Vagina (tissue), 2 donors: ENCODE results near the gene CPLANE2. TPM values are rescaled to one million over a fixed set of nuclear protein-coding genes. Genes with fewer than 3 reads are reported as not detected.

Experiments
- DNase-seq, 2 donors: peaks; one replicate each; pipeline ENCODE4 v3.0.0-alpha.2; 2017; ENCODE audit errors: extremely low spot score in 2 of 2
- H3K27ac ChIP-seq: fragments of 200-600 bp; sonication (generic); one replicate; pipeline ENCODE4 v1.5.1; 2019
- H3K27me3 ChIP-seq: fragments of 200-600 bp; sonication (generic); one replicate; pipeline ENCODE4 v1.5.1; 2019
- H3K36me3 ChIP-seq, 2 donors: fragments of 200-600 bp; sonication (generic); one replicate each; pipeline ENCODE4 v1.5.1; 2017 to 2019
- H3K4me1 ChIP-seq: fragments of 200-600 bp; sonication (generic); one replicate; pipeline ENCODE4 v1.5.1; 2019
- H3K4me3 ChIP-seq, 2 donors: fragments of 200-600 bp; sonication (generic); 1 replicate in 1 of 2; 2 replicates in 1 of 2; pipeline ENCODE4 v1.5.1; 2016 to 2019
- H3K9me3 ChIP-seq: fragments of 200-600 bp; sonication (generic); one replicate; pipeline ENCODE4 v1.5.1; 2019
- CTCF ChIP-seq, 3 experiments: fragments of 450-650 bp in 2 of 3; fragments of 200-600 bp in 1 of 3; sonication (generic) in 1 of 3; IDR thresholded peaks; one replicate each; pipeline ENCODE4 v1.5.1; 2017 to 2019; ENCODE audit warnings: antibody characterized with exemption in 3 of 3, mild to moderate bottlenecking in 2 of 3, moderate library complexity in 2 of 3
- POLR2A ChIP-seq, 2 donors: fragments of 450-650 bp; IDR thresholded peaks; one replicate each; pipeline ENCODE4 v1.6.1; 2017; ENCODE audit warnings: antibody characterized with exemption in 2 of 2, mild to moderate bottlenecking in 2 of 2, moderate library complexity in 2 of 2
- POLR2AphosphoS5 ChIP-seq, 2 donors: sonication (generic); formaldehyde crosslinking; IDR thresholded peaks; one replicate each; pipeline ENCODE4 v1.9.0; 2017; ENCODE audit warnings: antibody characterized with exemption in 2 of 2, mild to moderate bottlenecking in 2 of 2, low read depth in 1 of 2; ENCODE audit not compliant: insufficient read depth in 1 of 2
- intact Hi-C: fragments of 100-400 bp; cut with DNase I; formaldehyde crosslinking; loops from one replicate; pipeline ENCODE4 v1.15.1; 2023
- total RNA-seq: library from RNA; depleted of rRNA; stranded (reverse); fragments of >200 nt; gene quantifications from one replicate; pipeline ENCODE4 v1.2.3, GENCODE V29; 2016

Gene CPLANE2
- total RNA-seq, 1 donor from 2014 or later, result 1.2 TPM

DNA sequence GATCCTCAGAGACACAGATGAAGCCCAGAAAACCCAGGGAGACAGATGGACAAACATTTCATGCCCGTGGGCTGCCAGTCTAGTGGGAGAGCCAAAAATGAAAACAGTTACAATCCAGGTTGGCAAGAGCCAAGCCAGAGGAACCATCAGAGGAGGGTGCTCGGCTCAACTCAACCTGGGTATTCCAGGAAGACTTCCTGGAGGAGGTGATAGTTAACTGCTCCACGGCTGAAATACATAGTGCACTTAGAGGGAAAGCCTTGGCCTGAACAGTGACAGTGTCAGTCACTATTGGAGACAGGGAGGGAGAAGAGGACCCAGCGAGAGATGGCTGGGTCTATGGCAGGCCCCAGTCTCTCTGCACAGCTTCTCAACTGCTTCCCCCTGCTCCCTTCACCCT lies 26.4 kb downstream of the CPLANE2 start:
- TF ChIP-seq CTCF (IDR thresholded peaks at IDR 0.05) (no peak), POLR2AphosphoS5 (IDR thresholded peaks at IDR 0.05; ENCODE audit: insufficient read depth in 1 of 2, low read depth in 1 of 2) (no peak), POLR2A (IDR thresholded peaks at IDR 0.05) (no peak)
- no peaks in the 10 kb centered on the region for H3K36me3 ChIP-seq
- no peaks in the 10 kb centered on the region for H3K9me3 ChIP-seq
- no peak overlapping the region for H3K27ac ChIP-seq
- no peak for DNase-seq
- intact Hi-C loops, result no loop called here
- H3K4me1 ChIP-seq, result peaks cover 58% of the 10 kb centered on the region
- no peaks in the 10 kb centered on the region for H3K27me3 ChIP-seq
- no peak overlapping the region for H3K4me3 ChIP-seq

- H3K4me1 ChIP-seq, result peaks cover 59% of the 10 kb centered on the region
These were observed 27.1 kb downstream of the CPLANE2 start for GRCh38 chr1:16209847-16210407.

GRCh38 chr1:16209132-16209846 lies 27.7 kb downstream of the CPLANE2 start:
- H3K27me3 ChIP-seq, result no peaks in the 10 kb centered on the region
- no peak overlapping the region for H3K4me3 ChIP-seq
- TF ChIP-seq CTCF (IDR thresholded peaks at IDR 0.05) (no peak), POLR2A (IDR thresholded peaks at IDR 0.05) (no peak), POLR2AphosphoS5 (IDR thresholded peaks at IDR 0.05; ENCODE audit: insufficient read depth in 1 of 2, low read depth in 1 of 2) (no peak)
- H3K9me3 ChIP-seq, result no peaks in the 10 kb centered on the region
- peak overlapping the region; percentile 2 for H3K27ac ChIP-seq
- no peak for DNase-seq
- intact Hi-C loops, result loop anchor here (5.0 kb wide), 1 partner anchor 153 kb away; no protein-coding TSS in a partner anchor
- peaks cover 59% of the 10 kb centered on the region for H3K4me1 ChIP-seq
- no peaks in the 10 kb centered on the region for H3K36me3 ChIP-seq

More at GRCh38 chr1:16209847-16210407, 27.1 kb downstream of the CPLANE2 start:
- H3K27ac ChIP-seq, result peak overlapping the region; percentile 2
- H3K36me3 ChIP-seq, result no peaks in the 10 kb centered on the region
- no peak for TF ChIP-seq POLR2AphosphoS5 (IDR thresholded peaks at IDR 0.05; ENCODE audit: insufficient read depth in 1 of 2, low read depth in 1 of 2)
- no peak for TF ChIP-seq POLR2A (IDR thresholded peaks at IDR 0.05)
- no peak for TF ChIP-seq CTCF (IDR thresholded peaks at IDR 0.05)
- H3K9me3 ChIP-seq, result no peaks in the 10 kb centered on the region
- H3K27me3 ChIP-seq, result no peaks in the 10 kb centered on the region
- intact Hi-C loops, result loop anchor here (5.0 kb wide), 1 partner anchor 152 kb away; no protein-coding TSS in a partner anchor
- H3K4me3 ChIP-seq, result no peak overlapping the region
- no peak for DNase-seq

- Histone ChIP-seq H3K4me3 (no peak overlapping the region), H3K36me3 (no peaks in the 10 kb centered on the region), H3K9me3 (no peaks in the 10 kb centered on the region), H3K27me3 (no peaks in the 10 kb centered on the region), H3K4me1 (peaks cover 59% of the 10 kb centered on the region), H3K27ac (peak overlapping the region; percentile 12)
- intact Hi-C loops, result loop anchor here (5.0 kb wide), 1 partner anchor 154 kb away; no protein-coding TSS in a partner anchor
- no peak for DNase-seq
- TF ChIP-seq POLR2A (IDR thresholded peaks at IDR 0.05) (no peak), CTCF (IDR thresholded peaks at IDR 0.05) (no peak), POLR2AphosphoS5 (IDR thresholded peaks at IDR 0.05; ENCODE audit: insufficient read depth in 1 of 2, low read depth in 1 of 2) (no peak)
These were observed 28.6 kb downstream of the CPLANE2 start for GRCh38 chr1:16208270-16208987.
